ENCODE data around the gene SPINK1. TPM values are rescaled to one million over a fixed set of nuclear protein-coding genes. Genes with fewer than 3 reads are reported as not detected.

The SPINK1 gene
- total RNA-seq, 1 experiment from 2014 or later, result 4.5 TPM

- DNase-seq (ENCODE audit: low read depth, low spot score), result no peak
- BruUV-seq (replicated peaks), result no TSS peak
- RAD21 ChIA-PET (ENCODE audit: low non-redundant PET in 1 of 2, low total read pairs in 2 of 2, uncharacterized antibody in 2 of 2, unreplicated experiment in 2 of 2), result no interaction called here
- H3K4me3 ChIP-seq (replicated peaks in 1 of 2; ENCODE audit: low read depth in 1 of 2, low read length in 2 of 2), result no peak overlapping the region
- H3K4me2 ChIP-seq (ENCODE audit: low read length), result no peak overlapping the region
- intact Hi-C loops (cut with micrococcal nuclease), result no loop called here
- no peak overlapping the region for H2AFZ ChIP-seq (ENCODE audit: low read depth, low read length, poor library complexity, severe bottlenecking)
- no peaks in the 10 kb centered on the region for H3K9me3 ChIP-seq (ENCODE audit: control insufficient read depth in 1 of 2, insufficient read depth in 1 of 2, low read depth in 1 of 2, low read length in 2 of 2)
- H3K4me1 ChIP-seq (ENCODE audit: control insufficient read depth in 1 of 2, insufficient read depth in 2 of 2, low read length in 2 of 2), result no peaks in the 10 kb centered on the region
- no peaks in the 10 kb centered on the region for H3K79me2 ChIP-seq (ENCODE audit: insufficient read depth, low read length)
- POLR2A ChIA-PET, result no interaction called here
- H3K27ac ChIP-seq (ENCODE audit: low read depth, low read length), result no peak overlapping the region
- H3K36me3 ChIP-seq (ENCODE audit: control insufficient read depth in 1 of 2, insufficient read depth in 2 of 2, low read length in 2 of 2), result no peaks in the 10 kb centered on the region
- H3K9me2 ChIP-seq (ENCODE audit: insufficient read depth), result no peaks in the 10 kb centered on the region
- H3K9ac ChIP-seq (ENCODE audit: low read length), result no peak overlapping the region
- TF ChIP-seq POLR2A (IDR thresholded peaks at IDR 0.05; ENCODE audit: borderline replicate concordance, extremely low read depth, insufficient read depth, insufficient read length) (no peak), EZH2phosphoT487 (IDR thresholded peaks at IDR 0.05; ENCODE audit: borderline replicate concordance) (no peak), SRF (IDR thresholded peaks at IDR 0.05; ENCODE audit: low read depth) (no peak), ZNF274 (IDR thresholded peaks at IDR 0.05; ENCODE audit: low read depth, low read length) (no peak), CBX3 (IDR thresholded peaks at IDR 0.05; ENCODE audit: low read depth) (no peak), POLR2AphosphoS5 (IDR thresholded peaks at IDR 0.05; ENCODE audit: low read depth, low read length) (no peak), CTCF (IDR thresholded peaks at IDR 0.05 in 2 of 3, conservative IDR thresholded peaks at IDR 0.05 in 1 of 3; ENCODE audit: borderline replicate concordance in 1 of 3, insufficient read depth in 1 of 3, low read depth in 2 of 3, low read length in 2 of 3) (no peak), EGR1 (IDR thresholded peaks at IDR 0.05; ENCODE audit: low read depth) (no peak), CEBPB (IDR thresholded peaks at IDR 0.05; ENCODE audit: low read depth) (no peak), ELF1 (IDR thresholded peaks at IDR 0.05; ENCODE audit: borderline replicate concordance, low read depth) (no peak), YY1 (IDR thresholded peaks at IDR 0.05; ENCODE audit: extremely low read depth, insufficient replicate concordance, low read depth, low read length) (no peak), SIN3A (IDR thresholded peaks at IDR 0.05; ENCODE audit: low read depth) (no peak), SP1 (IDR thresholded peaks at IDR 0.05; ENCODE audit: low read depth) (no peak), MAX (IDR thresholded peaks at IDR 0.05) (no peak), FOSL1 (IDR thresholded peaks at IDR 0.05; ENCODE audit: low read depth) (no peak), ATF3 (IDR thresholded peaks at IDR 0.05) (no peak), EZH2 (IDR thresholded peaks at IDR 0.05) (no peak)
- H3K27me3 ChIP-seq (ENCODE audit: insufficient read depth, low read length), result no peaks in the 10 kb centered on the region; the same call in 1 of the 2 replicates
- CTCF ChIA-PET, result no interaction called here
- no peak for ATAC-seq
- no peaks in the 10 kb centered on the region for H4K20me1 ChIP-seq (ENCODE audit: insufficient read depth)
These were observed 45.3 kb downstream of the SPINK1 start for GRCh38 chr5:147786142-147786541.
